GM12878 (cell line): Measurements from ENCODE around the gene PAQR9. TPM values are rescaled to one million over a fixed set of nuclear protein-coding genes. Genes with fewer than 3 reads are reported as not detected.

Experiments used
- BCLAF1 ChIP-seq: fragments of 450-650 bp; IDR thresholded peaks from 2 replicates; pipeline ENCODE4 v1.6.1; 2017; ENCODE audit warnings: antibody characterized with exemption, mild to moderate bottlenecking, moderate library complexity
- BRCA1 ChIP-seq: IDR thresholded peaks from 2 replicates; pipeline ENCODE4 v1.6.1; 2011; ENCODE audit warnings: low read depth, low read length, improper control_type of control experiment
- CBX5 ChIP-seq: sonication (generic); IDR thresholded peaks from 2 replicates; pipeline ENCODE4 v1.6.1; 2016; ENCODE audit warnings: low read depth, moderate library complexity, mild to moderate bottlenecking, inconsistent platforms
- CREB1 ChIP-seq: IDR thresholded peaks from 2 replicates; pipeline ENCODE4 v1.6.1; 2012; ENCODE audit warnings: low read depth, mild to moderate bottlenecking, inconsistent platforms
- CREM ChIP-seq: IDR thresholded peaks from 2 replicates; pipeline ENCODE4 v1.6.1; 2014; ENCODE audit warnings: antibody characterized with exemption, low read depth
- E2F8 ChIP-seq: fragments of 450-650 bp; IDR thresholded peaks from 2 replicates; pipeline ENCODE4 v1.6.1; 2018; ENCODE audit warnings: mild to moderate bottlenecking, low read depth, moderate library complexity; ENCODE audit not compliant: partially characterized antibody
- ESRRA ChIP-seq: IDR thresholded peaks from 2 replicates; pipeline ENCODE4 v1.6.1; 2012; ENCODE audit warnings: mild to moderate bottlenecking, low read length, improper control_type of control experiment
- ETV6 ChIP-seq, 2 experiments: fragments of 450-650 bp in 1 of 2; IDR thresholded peaks in 1 of 2; conservative IDR thresholded peaks in 1 of 2; 2 replicates each; pipeline ENCODE4 v1.6.1; 2014; ENCODE audit warnings: antibody characterized with exemption in 1 of 2, borderline replicate concordance in 1 of 2, low read depth in 1 of 2, mild to moderate bottlenecking in 1 of 2, moderate library complexity in 1 of 2
- FOXM1 ChIP-seq: IDR thresholded peaks from 2 replicates; pipeline ENCODE4 v1.6.1; 2012; ENCODE audit warnings: low read depth, mild to moderate bottlenecking, inconsistent platforms, low read length, moderate library complexity
- IRF4 ChIP-seq: IDR thresholded peaks from 2 replicates; pipeline ENCODE4 v1.6.1; 2011; ENCODE audit warnings: low read depth, low read length
- MTA3 ChIP-seq: IDR thresholded peaks from 2 replicates; pipeline ENCODE4 v1.6.1; 2012; ENCODE audit warnings: low read length, inconsistent platforms, borderline replicate concordance
- NKRF ChIP-seq: fragments of 450-650 bp; conservative IDR thresholded peaks from 2 replicates; pipeline ENCODE4 v1.6.1; 2017; ENCODE audit warnings: mild to moderate bottlenecking, moderate library complexity
- PML ChIP-seq: IDR thresholded peaks from 2 replicates; pipeline ENCODE4 v1.6.1; 2012; ENCODE audit warnings: low read length, inconsistent platforms
- RELA ChIP-seq: fragments of 450-650 bp; IDR thresholded peaks from 2 replicates; pipeline ENCODE4 v1.8.0; 2014; ENCODE audit warnings: borderline replicate concordance; ENCODE audit not compliant: partially characterized antibody
- RELB ChIP-seq: fragments of 450-650 bp; IDR thresholded peaks from 2 replicates; pipeline ENCODE4 v1.6.1; 2017; ENCODE audit warnings: low read depth, mild to moderate bottlenecking, moderate library complexity
- SMAD5 ChIP-seq: IDR thresholded peaks from 2 replicates; pipeline ENCODE4 v1.6.1; 2016; ENCODE audit warnings: antibody characterized with exemption, low read depth
- SREBF1 ChIP-seq: IDR thresholded peaks from 2 replicates; pipeline ENCODE4 v1.6.1; 2012; ENCODE audit warnings: mild to moderate bottlenecking, low read length
- TCF3 ChIP-seq: IDR thresholded peaks from 2 replicates; pipeline ENCODE4 v1.6.1; 2012; ENCODE audit warnings: low read depth, mild to moderate bottlenecking, low read length, borderline replicate concordance; ENCODE audit not compliant: insufficient read depth
- polyA plus RNA-seq, 11 experiments: library from polyadenylated mRNA; depleted of rRNA in 4 of 11; unstranded in 6 of 11; stranded (reverse) in 5 of 11; fragments of >200 nt; fragmentation: Nextera tagmentation in 4 of 11; fragmentation: Illumina TruSeq in 1 of 11; extraction: Ambion mirVana in 4 of 11; extraction: Trizol in 1 of 11; gene quantifications; 1 replicate in 1 of 11; 2 replicates in 10 of 11; pipeline versions ENCODE4 v1.2.1 to v1.2.3, GENCODE V29; 2011 to 2016; ENCODE audit warnings: inconsistent platforms in 2 of 11, missing spikeins in 2 of 11, low read depth in 1 of 11
- total RNA-seq, 4 experiments: library from RNA; depleted of rRNA in 3 of 4; stranded (reverse); fragments of >200 nt in 3 of 4; fragmentation: Illumina TruSeq in 1 of 4; extraction: Trizol in 1 of 4; gene quantifications; 2 replicates each; pipeline versions ENCODE4 v1.2.1 to v1.2.3, GENCODE V29; 2013 to 2021

PAQR9 gene
- total and polyA plus RNA-seq, 10 of the 15 experiments (the other 5 are each of a cell fraction or from before 2014, with no cell fraction given): not detected

- TF ChIP-seq BCLAF1: no peak
- 0 out of 2 replicates have a peak, but pooled peaks have one; percentile 44 for TF ChIP-seq IRF4
- TF ChIP-seq PML: peak; percentile 94
- no peak for TF ChIP-seq BRCA1
- peak; percentile 88 for TF ChIP-seq CREB1
- peak; percentile 72; the same call in 1 of the 2 replicates for TF ChIP-seq ESRRA
- no peak for TF ChIP-seq SMAD5
- TF ChIP-seq MTA3: no peak
- TF ChIP-seq CREM: 0 out of 2 replicates have a peak, but pooled peaks have one; percentile 80
- TF ChIP-seq NKRF: no peak; the same call in 1 of the 2 replicates
- TF ChIP-seq TCF3: no peak
- peak; percentile 81 for TF ChIP-seq E2F8
- peak; percentile 93 for TF ChIP-seq CBX5
- TF ChIP-seq FOXM1: peak; percentile 47; the same call in 1 of the 2 replicates
- TF ChIP-seq RELB: peak; percentile 100
- TF ChIP-seq SREBF1: peak; percentile 38; the same call in 1 of the 2 replicates
- TF ChIP-seq ETV6 (conservative IDR thresholded peaks at IDR 0.05 in 1 of 2, IDR thresholded peaks at IDR 0.05 in 1 of 2; ENCODE audit: borderline replicate concordance in 1 of 2, low read depth in 1 of 2): peak in 1 of 2 experiments; percentile 53; a peak in 1 of 4 replicates
- TF ChIP-seq RELA: peak; percentile 73
Measured at GRCh38 chr3:143001369-143002082, 38.1 kb upstream of the PAQR9 start, which contains the start of gene U2SURP (continued).
